ENCODE measurements around the gene CAMK2D.

The CAMK2D gene

GRCh38 chr4:113788888-113789287 is 27.4 kb upstream of the CAMK2D start:
- no peak overlapping the region for H3K4me3 ChIP-seq (ENCODE audit: low read depth, low read length)
- no peak for TF ChIP-seq CTCF (IDR thresholded peaks at IDR 0.05; ENCODE audit: insufficient read depth, low read depth, low read length, missing control alignments)
- no peak for DNase-seq (ENCODE audit: low read depth)

- DNase-seq (ENCODE audit: low read depth), result no peak
- no peak overlapping the region for H3K4me3 ChIP-seq (ENCODE audit: low read depth, low read length)
- TF ChIP-seq CTCF (IDR thresholded peaks at IDR 0.05; ENCODE audit: insufficient read depth, low read depth, low read length, missing control alignments), result no peak
Measured at GRCh38 chr4:113785781-113786180, 24.2 kb upstream of the CAMK2D start.

DNA sequence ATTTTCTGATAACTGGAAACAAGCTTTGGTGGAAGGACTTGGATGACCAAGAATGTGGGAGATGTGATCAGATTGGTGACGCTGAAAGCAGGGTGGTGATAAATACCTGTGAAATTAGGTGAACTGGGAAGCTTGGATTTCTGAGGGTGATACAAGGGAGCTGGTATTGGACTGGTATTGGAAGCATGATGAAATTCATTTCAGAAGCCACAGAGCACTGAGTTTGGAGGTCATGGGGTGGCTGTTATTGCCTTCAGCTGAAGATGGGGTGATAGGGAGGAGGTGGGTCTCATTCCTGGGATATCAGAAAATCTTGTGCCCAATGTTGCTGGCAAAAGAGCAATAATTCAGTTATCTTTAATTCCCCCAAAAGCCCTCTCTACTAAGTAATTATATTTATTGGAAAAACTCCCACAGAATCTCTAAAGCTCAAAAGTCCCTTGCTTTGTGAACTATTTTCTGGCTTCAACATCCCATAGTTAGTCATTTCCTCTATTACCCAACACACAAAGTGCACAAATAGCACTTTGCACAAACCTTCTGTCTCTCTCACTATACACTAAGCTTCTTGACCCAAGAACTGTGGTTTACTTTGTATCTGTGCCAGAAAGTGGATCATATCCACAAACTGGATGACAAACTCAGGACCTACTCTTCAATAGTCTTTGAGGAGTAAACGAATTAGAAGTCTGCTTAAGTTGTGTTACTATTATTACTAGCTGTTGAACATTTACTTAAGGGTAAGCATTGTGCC is 23.1 kb upstream of the CAMK2D start:
- DNase-seq (ENCODE audit: low read depth), result no peak
- no peak for TF ChIP-seq CTCF (IDR thresholded peaks at IDR 0.05; ENCODE audit: insufficient read depth, low read depth, low read length, missing control alignments)
- H3K4me3 ChIP-seq (ENCODE audit: low read depth, low read length), result no peak overlapping the region

- TF ChIP-seq CTCF (IDR thresholded peaks at IDR 0.05; ENCODE audit: insufficient read depth, low read depth, low read length, missing control alignments), result no peak
Measured at GRCh38 chr4:113783701-113784100, 22.2 kb upstream of the CAMK2D start.

GRCh38 chr4:113783289-113783688 is 21.8 kb upstream of the CAMK2D start:
- no peak for TF ChIP-seq CTCF (IDR thresholded peaks at IDR 0.05; ENCODE audit: insufficient read depth, low read depth, low read length, missing control alignments)
- H3K4me3 ChIP-seq (ENCODE audit: low read depth, low read length), result no peak overlapping the region
- DNase-seq (ENCODE audit: low read depth), result no peak

More at GRCh38 chr4:113783701-113784100, 22.2 kb upstream of the CAMK2D start:
- no peak overlapping the region for H3K4me3 ChIP-seq (ENCODE audit: low read depth, low read length)
- DNase-seq (ENCODE audit: low read depth), result no peak

DNA sequence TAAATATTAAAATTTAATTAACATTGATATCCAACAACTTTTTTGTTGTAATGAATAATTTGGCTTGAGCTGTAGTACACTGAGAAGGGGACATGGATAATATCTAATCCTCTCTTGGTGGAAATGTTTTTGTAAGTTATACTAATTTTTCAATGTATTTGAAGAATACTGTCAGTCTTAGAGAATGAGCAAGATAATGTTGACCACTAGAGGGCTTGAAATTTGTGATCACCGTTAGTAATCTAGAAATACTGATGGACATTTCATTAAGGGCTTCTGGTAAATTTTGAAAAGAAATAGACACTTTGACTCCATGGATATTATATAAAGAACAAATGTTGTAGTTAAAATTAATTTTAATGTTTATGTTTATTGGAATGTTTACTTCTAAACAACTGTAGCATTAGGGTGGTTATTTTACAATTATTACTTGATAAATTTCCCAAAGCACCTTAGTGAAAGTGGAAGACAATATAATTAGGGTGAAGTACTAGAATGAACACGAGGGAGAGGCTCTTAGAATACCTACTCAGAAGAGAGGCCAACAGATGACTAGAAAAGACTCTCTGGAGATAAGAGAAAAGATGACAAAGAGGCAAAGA is 20.0 kb upstream of the CAMK2D start:
- no peak overlapping the region for H3K4me3 ChIP-seq (ENCODE audit: low read depth, low read length)
- peak; percentile 61 for DNase-seq (ENCODE audit: low read depth)
- TF ChIP-seq CTCF (IDR thresholded peaks at IDR 0.05; ENCODE audit: insufficient read depth, low read depth, low read length, missing control alignments), result peak; percentile 49

Measured in GM12865 (cell line).